ENCODE results near the gene ANKRD24. TPM values are rescaled to one million over a fixed set of nuclear protein-coding genes. Genes with fewer than 3 reads are reported as not detected.

ANKRD24 gene
- total RNA-seq, 1 experiment from 2014 or later = 2.4 TPM

GRCh38 chr19:4200940-4201542 is 18.6 kb downstream of the ANKRD24 start:
- no CpG with 5 or more reads among the region's 2 CpGs for WGBS (ENCODE audit: extremely low coverage, insufficient read length, low lambda C conversion rate)
- TF ChIP-seq CTCF (conservative IDR thresholded peaks at IDR 0.05) = no peak
- Histone ChIP-seq H4K20me1 (ENCODE audit: control insufficient read depth, insufficient read depth, insufficient read length) (no peaks in the 10 kb centered on the region), H3K18ac (ENCODE audit: insufficient read length, low read depth, low read length) (no peak overlapping the region), H2BK5ac (ENCODE audit: insufficient read length, low read length) (no peak overlapping the region), H3K27ac (ENCODE audit: insufficient read length, low read depth, low read length) (no peak overlapping the region), H3K23me2 (ENCODE audit: insufficient read length, low read depth, low read length, poor library complexity, severe bottlenecking) (no peaks in the 10 kb centered on the region), H3K9ac (ENCODE audit: extremely low read depth, insufficient read length, low read length) (no peak overlapping the region), H2BK12ac (ENCODE audit: insufficient read length, low read depth, low read length) (no peak overlapping the region), H3K27me3 (ENCODE audit: insufficient read depth, low read length) (peaks cover 3% of the 10 kb centered on the region; the same call in 1 of the 2 replicates), H3K79me2 (ENCODE audit: insufficient read depth, low read length) (no peaks in the 10 kb centered on the region), H3K56ac (ENCODE audit: insufficient read length, low read depth, low read length) (no peak overlapping the region), H2BK20ac (ENCODE audit: low read depth, low read length, poor library complexity, severe bottlenecking) (no peak overlapping the region), H2AK5ac (ENCODE audit: insufficient read length, low read length) (no peak overlapping the region), H2AFZ (ENCODE audit: low read length) (no peak overlapping the region), H3T11ph (ENCODE audit: low read length) (no peak overlapping the region), H2BK120ac (ENCODE audit: low read depth, low read length, poor library complexity, severe bottlenecking) (no peak overlapping the region), H2BK15ac (ENCODE audit: low read depth, low read length) (no peak overlapping the region), H4K91ac (ENCODE audit: insufficient read length, low read depth, low read length) (no peak overlapping the region), H4K8ac (replicated peaks; ENCODE audit: insufficient read length, low read depth, low read length) (no peak overlapping the region), H3K9me3 (ENCODE audit: control insufficient read depth, low read depth, low read length) (no peaks in the 10 kb centered on the region), H3K14ac (ENCODE audit: insufficient read depth, low read length) (no peak overlapping the region), H3K79me1 (ENCODE audit: insufficient read depth, low read depth, low read length, poor library complexity, severe bottlenecking) (no peaks in the 10 kb centered on the region), H4K5ac (ENCODE audit: insufficient read length, low read depth, low read length) (no peak overlapping the region), H3K4me1 (ENCODE audit: insufficient read depth, low read length) (no peaks in the 10 kb centered on the region), H3K4me2 (ENCODE audit: insufficient read depth, insufficient read length, low read length) (no peak overlapping the region), H3K23ac (ENCODE audit: insufficient read length, low read depth, low read length) (no peak overlapping the region), H3K4ac (ENCODE audit: low read depth, low read length) (no peak overlapping the region)
- Mint-ChIP-seq H3K27me3 (ENCODE audit: low read depth) (peaks cover 56% of the 10 kb centered on the region), H3K4me1 (peaks cover 7 to 18% of the 10 kb centered on the region in 2 experiments), H3K9me3 (peaks cover 8 to 9% of the 10 kb centered on the region in 2 experiments; a peak in 3 of 5 replicates), H3K36me3 (ENCODE audit: insufficient read depth in 1 of 3, low read depth in 3 of 3) (no peaks in the 10 kb centered on the region; a peak in 3 of 7 replicates), H3K4me3 (no peak overlapping the region), H3K27ac (no peak overlapping the region)
- DNase-seq = no peak

Data from H9 (cell line).